H1 (cell line): ENCODE results near the gene PIGU. TPM values are rescaled to one million over a fixed set of nuclear protein-coding genes. Genes with fewer than 3 reads are reported as not detected.
"Not testable (repeated sequence)": the region's sequence is repeated elsewhere in the genome, so short reads cannot be mapped to it uniquely, and the experiment has no call there.

Experiments
- CTCF ChIA-PET: fragments of 300-600 bp; sonication (Branson Sonifier 250); formaldehyde crosslinking; loops from one replicate; lab custom pipeline; 2021; ENCODE audit not compliant: partially characterized antibody; lab: Charles Lee
- POLR2A ChIA-PET: fragments of 300-600 bp; sonication (Branson Sonifier 250); formaldehyde crosslinking; loops from one replicate; lab custom pipeline; 2021; ENCODE audit warnings: inconsistent platforms; ENCODE audit not compliant: partially characterized antibody; lab: Charles Lee
- DNase-seq, 2 experiments: peaks; one replicate each; pipeline versions ENCODE4 v3.0.0 to v3.0.0-alpha.2; 2010 to 2022; ENCODE audit warnings: low spot score in 2 of 2, low read depth in 1 of 2, mixed read lengths in 1 of 2
- FAIRE-seq: peaks from 2 replicates; lab custom pipeline; 2011; peaks lifted over from hg19 to GRCh38; lab: Jason Lieb, UNC
- H2AFZ ChIP-seq: 2 replicates; pipeline ENCODE4 v1.8.1; 2012; ENCODE audit warnings: low read length, inconsistent platforms
- H2AK5ac ChIP-seq: 2 replicates; pipeline ENCODE4 v1.6.1; 2013; ENCODE audit warnings: low read depth, low read length
- H2BK120ac ChIP-seq: replicated peaks from 2 replicates; pipeline ENCODE3; 2013; ENCODE audit warnings: low read depth, low read length, inconsistent platforms
- H2BK12ac ChIP-seq: 2 replicates; pipeline ENCODE4 v1.6.1; 2013; ENCODE audit warnings: low read depth, low read length
- H2BK15ac ChIP-seq: 2 replicates; pipeline ENCODE4 v1.6.1; 2013; ENCODE audit warnings: low read length
- H2BK20ac ChIP-seq: 2 replicates; pipeline ENCODE4 v1.6.1; 2013; ENCODE audit warnings: low read length
- H2BK5ac ChIP-seq: 2 replicates; pipeline ENCODE4 v1.6.1; 2013; ENCODE audit warnings: low read depth, low read length
- H3K14ac ChIP-seq: 2 replicates; pipeline ENCODE4 v1.6.1; 2013; ENCODE audit warnings: inconsistent platforms; ENCODE audit not compliant: insufficient read length
- H3K18ac ChIP-seq: 2 replicates; pipeline ENCODE4 v1.6.1; 2013; ENCODE audit warnings: low read length; ENCODE audit errors: extremely low read depth
- H3K23ac ChIP-seq: 2 replicates; pipeline ENCODE4 v1.6.1; 2013; ENCODE audit warnings: inconsistent platforms; ENCODE audit not compliant: insufficient read length
- H3K23me2 ChIP-seq: 2 replicates; pipeline ENCODE4 v1.6.1; 2013; ENCODE audit warnings: low read depth, low read length
- H3K27ac ChIP-seq: 2 replicates; pipeline ENCODE4 v1.6.1; 2011; ENCODE audit warnings: low read depth, low read length, inconsistent platforms
- H3K27me3 ChIP-seq, 4 experiments: replicated peaks in 1 of 4; 1 replicate in 1 of 4; 2 replicates in 3 of 4; pipeline versions ENCODE4 v1.6.1 to v1.8.1; 2011 to 2013; ENCODE audit warnings: low read length in 3 of 4, mild to moderate bottlenecking in 3 of 4, inconsistent platforms in 2 of 4, mixed read lengths in 2 of 4, moderate library complexity in 1 of 4; ENCODE audit not compliant: control insufficient read depth in 3 of 4, insufficient read depth in 3 of 4; ENCODE audit errors: extremely low read depth in 1 of 4
- H3K36me3 ChIP-seq, 4 experiments: 2 replicates each; pipeline versions ENCODE4 v1.6.1 to v1.8.1; 2011 to 2013; ENCODE audit warnings: mild to moderate bottlenecking in 4 of 4, low read length in 3 of 4, moderate library complexity in 2 of 4, control low read depth in 1 of 4, inconsistent platforms in 1 of 4; ENCODE audit not compliant: insufficient read depth in 4 of 4, control insufficient read depth in 2 of 4
- H3K4ac ChIP-seq: replicated peaks from 2 replicates; pipeline ENCODE3; 2013; ENCODE audit warnings: low read length, low read depth, mixed read lengths, inconsistent platforms; ENCODE audit not compliant: insufficient read length
- H3K4me1 ChIP-seq, 4 experiments: replicated peaks in 1 of 4; 1 replicate in 1 of 4; 2 replicates in 3 of 4; pipeline versions ENCODE4 v1.6.1 to v1.8.1; 2011 to 2013; ENCODE audit warnings: low read length in 3 of 4, inconsistent platforms in 2 of 4, mixed read lengths in 1 of 4; ENCODE audit not compliant: insufficient read depth in 4 of 4, control insufficient read depth in 3 of 4
- H3K4me2 ChIP-seq, 2 experiments: 2 replicates each; pipeline versions ENCODE4 v1.6.1 to v1.8.1; 2011 to 2013; ENCODE audit warnings: low read depth in 2 of 2, low read length in 2 of 2, control low read depth in 1 of 2, inconsistent platforms in 1 of 2, mild to moderate bottlenecking in 1 of 2; ENCODE audit not compliant: insufficient read depth in 1 of 2
- H3K4me3 ChIP-seq, 4 experiments: fragments of 200-600, 300-600 bp in 1 of 4; sonication (generic), shearing (Covaris generic), sonication (Bioruptor Twin) in 1 of 4; 2 replicates each; pipeline versions ENCODE4 v1.5.1 to v1.8.1; 2011 to 2016; ENCODE audit warnings: low read length in 4 of 4, low read depth in 3 of 4, control low read depth in 2 of 4, inconsistent platforms in 2 of 4, mild to moderate bottlenecking in 2 of 4, mixed read lengths in 1 of 4, moderate library complexity in 1 of 4; ENCODE audit not compliant: insufficient read depth in 2 of 4; ENCODE audit errors: extremely low read depth in 1 of 4
- H3K56ac ChIP-seq: replicated peaks from 2 replicates; pipeline ENCODE3; 2013; ENCODE audit warnings: low read depth, mild to moderate bottlenecking, mixed read lengths, low read length, inconsistent platforms; ENCODE audit not compliant: insufficient read length
- H3K79me1 ChIP-seq: 2 replicates; pipeline ENCODE4 v1.6.1; 2013; ENCODE audit warnings: low read depth, low read length, control low read depth
- H3K79me2 ChIP-seq, 2 experiments: 2 replicates each; pipeline versions ENCODE4 v1.6.1 to v1.8.1; 2012 to 2013; ENCODE audit warnings: low read length in 2 of 2, mild to moderate bottlenecking in 2 of 2, inconsistent platforms in 1 of 2; ENCODE audit not compliant: insufficient read depth in 2 of 2, control insufficient read depth in 1 of 2
- H3K9ac ChIP-seq, 4 experiments: replicated peaks in 1 of 4; 1 replicate in 1 of 4; 2 replicates in 3 of 4; pipeline versions ENCODE4 v1.6.1 to v1.8.1; 2011 to 2013; ENCODE audit warnings: low read depth in 3 of 4, low read length in 3 of 4, control low read depth in 2 of 4, mild to moderate bottlenecking in 2 of 4, moderate library complexity in 2 of 4, inconsistent platforms in 1 of 4; ENCODE audit errors: extremely low read depth in 1 of 4
- H3K9me3 ChIP-seq, 2 experiments: 2 replicates each; pipeline versions ENCODE4 v1.6.1 to v1.8.1; 2012 to 2013; ENCODE audit warnings: mild to moderate bottlenecking in 2 of 2, moderate library complexity in 2 of 2, control low read depth in 1 of 2, inconsistent platforms in 1 of 2, low read depth in 1 of 2, low read length in 1 of 2, mixed read lengths in 1 of 2; ENCODE audit not compliant: insufficient read depth in 2 of 2
- H4K20me1 ChIP-seq, 2 experiments: replicated peaks in 1 of 2; 2 replicates each; pipeline versions ENCODE3 to v1.8.1; 2011 to 2013; ENCODE audit warnings: inconsistent platforms in 2 of 2, low read length in 2 of 2, mild to moderate bottlenecking in 1 of 2; ENCODE audit not compliant: insufficient read depth in 2 of 2, control insufficient read depth in 1 of 2
- H4K5ac ChIP-seq: 2 replicates; pipeline ENCODE4 v1.6.1; 2013; ENCODE audit warnings: low read length, low read depth, mixed read lengths, inconsistent platforms; ENCODE audit not compliant: insufficient read length
- H4K8ac ChIP-seq: 2 replicates; pipeline ENCODE4 v1.8.0; 2013; ENCODE audit warnings: mild to moderate bottlenecking, moderate library complexity, low read length, inconsistent platforms; ENCODE audit not compliant: insufficient read depth; ENCODE audit errors: extremely low read depth
- H4K91ac ChIP-seq: replicated peaks from 2 replicates; pipeline ENCODE3; 2013; ENCODE audit warnings: low read length, mixed read lengths, inconsistent platforms; ENCODE audit not compliant: insufficient read length
- WGBS, 2 experiments: shearing (Covaris generic) in 1 of 2; methylation state at CpG; one replicate each; pipeline versions ENCODE4 v1.1.6 to v1.1.7; 2013 to 2015; ENCODE audit warnings: low lambda C conversion rate in 2 of 2, mixed read lengths in 2 of 2, inconsistent platforms in 1 of 2, low coverage in 1 of 2, missing lambda C conversion rate in 1 of 2; ENCODE audit not compliant: insufficient replicate concordance in 2 of 2, insufficient coverage in 1 of 2, insufficient read length in 1 of 2; ENCODE audit errors: extremely low coverage in 1 of 2, missing lambda C conversion rate in 1 of 2; 5-methylcytosine and 5-hydroxymethylcytosine counted together
- polyA plus RNA-seq, 7 experiments: library from polyadenylated mRNA; depleted of rRNA in 3 of 7; stranded (reverse) in 5 of 7; unstranded in 2 of 7; fragments of >200 nt in 5 of 7; fragments of 200-250 nt in 2 of 7; gene quantifications; 1 replicate in 5 of 7; 2 replicates in 1 of 7; 4 replicates in 1 of 7; pipeline versions ENCODE4 v1.2.1 to v1.2.3, GENCODE V29; 2011 to 2013; ENCODE audit warnings: missing spikeins in 2 of 7, mixed read lengths in 2 of 7
- total RNA-seq: library from RNA; stranded (reverse); fragmentation: NEBNext Ultra II Directional; extraction: Animal tissue kit (Norgen Biotek cat#: 25700); gene quantifications from 2 replicates; pipeline ENCODE4 v1.2.1, GENCODE V29; 2021

PIGU gene
- total and polyA plus RNA-seq, 2 of the 8 experiments (the other 6 are each of a cell fraction or from before 2014, with no cell fraction given), result 28.3 to 117 TPM

DNA sequence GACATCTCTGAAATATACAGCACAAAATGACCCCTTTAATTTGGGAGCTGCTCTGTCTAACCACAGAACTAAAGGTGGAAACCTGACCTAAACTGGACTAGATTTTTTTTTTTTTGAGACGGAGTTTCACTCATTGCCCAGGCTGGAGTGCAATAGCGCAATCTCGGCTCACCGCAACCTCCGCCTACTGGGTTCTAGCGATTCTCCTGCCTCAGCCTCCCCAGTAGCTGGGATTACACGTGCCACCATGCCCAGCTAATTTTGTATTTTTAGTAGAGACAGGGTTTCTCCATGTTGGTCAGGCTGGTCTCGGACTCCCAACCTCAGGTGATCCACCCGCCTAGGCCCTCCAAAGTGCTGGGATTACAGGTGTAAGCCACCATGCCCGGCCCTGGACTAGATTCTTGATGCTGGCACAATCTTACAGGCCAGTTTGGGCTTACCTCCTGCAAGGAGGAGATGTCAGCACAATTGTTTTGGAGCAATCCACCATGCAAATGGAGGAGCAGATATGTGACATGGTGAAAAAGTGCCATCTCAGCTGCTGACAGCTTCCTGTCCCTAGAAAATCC, 37.1 kb upstream of the PIGU start:
- not testable (repeated sequence) for H3K14ac ChIP-seq, H3K23me2 ChIP-seq, H2BK5ac ChIP-seq, H3K9me3 ChIP-seq, H3K4ac ChIP-seq, FAIRE-seq, H2BK15ac ChIP-seq, H2BK20ac ChIP-seq, H3K36me3 ChIP-seq, H4K91ac ChIP-seq, H3K18ac ChIP-seq, DNase-seq, H3K4me1 ChIP-seq, H2BK120ac ChIP-seq, H3K79me1 ChIP-seq, H3K27ac ChIP-seq, H4K20me1 ChIP-seq, H3K79me2 ChIP-seq, H2BK12ac ChIP-seq, H2AK5ac ChIP-seq, H3K4me3 ChIP-seq, H3K56ac ChIP-seq, H2AFZ ChIP-seq, H3K9ac ChIP-seq, H3K23ac ChIP-seq, H3K4me2 ChIP-seq, H4K5ac ChIP-seq, H4K8ac ChIP-seq
- whole genome bisulfite sequencing, 2 experiments, result 92% methylated on average over 10 of the region's 10 CpGs; no CpG with 5 or more reads in 1 of the 2 experiments
- CTCF ChIA-PET, result interaction anchor here (0.8 to 1.9 kb wide), 4 partner anchors 10 to 56 kb away, joined by 3 to 8 read pairs (median 4); no protein-coding TSS in a partner anchor
- POLR2A ChIA-PET, result interaction anchor here (0.6 kb wide), 1 partner anchor 164 kb away, joined by 4 read pairs; no protein-coding TSS in a partner anchor
- H3K27me3 ChIP-seq, result peaks cover 9 to 25% (median 20%) of the 10 kb centered on the region in 4 experiments
